Kidney (tissue), 14 donors: ENCODE data around the gene PTCD1. TPM values are rescaled to one million over a fixed set of nuclear protein-coding genes. Genes with fewer than 3 reads are reported as not detected.
A peak's percentile ranks its signal among the peaks of the same experiment; 100 is the strongest.
"Not testable (repeated sequence)": the region's sequence is repeated elsewhere in the genome, so short reads cannot be mapped to it uniquely, and the experiment has no call there.

ENCODE experiments used
- DNase-seq, 5 donors: peaks; one replicate each; pipeline ENCODE4 v3.0.0-alpha.2; 2013 to 2020
- FAIRE-seq: peaks from 2 replicates; lab custom pipeline; 2012; peaks lifted over from hg19 to GRCh38; lab: Jason Lieb, UNC
- H3K27ac ChIP-seq, 2 donors: one replicate each; pipeline ENCODE4 v1.7.0; 2013; ENCODE audit warnings: low read depth in 2 of 2, low read length in 2 of 2, inconsistent platforms in 1 of 2
- H3K27me3 ChIP-seq: one replicate; pipeline ENCODE4 v1.7.1; 2013; ENCODE audit warnings: low read length, inconsistent platforms; ENCODE audit not compliant: control insufficient read depth, insufficient read depth
- H3K36me3 ChIP-seq, 3 donors: one replicate each; pipeline versions ENCODE4 v1.7.0 to v1.7.1; 2013; ENCODE audit warnings: low read length in 3 of 3, control low read depth in 1 of 3, inconsistent platforms in 1 of 3; ENCODE audit not compliant: insufficient read depth in 3 of 3, control insufficient read depth in 2 of 3
- H3K4me1 ChIP-seq, 3 donors: one replicate each; pipeline versions ENCODE4 v1.7.0 to v1.7.1; 2013; ENCODE audit warnings: low read length in 3 of 3, inconsistent platforms in 1 of 3, low read depth in 1 of 3; ENCODE audit not compliant: control insufficient read depth in 2 of 3, insufficient read depth in 2 of 3
- H3K4me3 ChIP-seq, 3 donors: one replicate each; pipeline versions ENCODE4 v1.7.0 to v1.8.1; 2013; ENCODE audit warnings: low read length in 3 of 3, control low read depth in 1 of 3, inconsistent platforms in 1 of 3
- H3K9ac ChIP-seq, 3 donors: one replicate each; pipeline versions ENCODE4 v1.7.0 to v1.7.1; 2013; ENCODE audit warnings: low read length in 3 of 3, control low read depth in 1 of 3, inconsistent platforms in 1 of 3
- H3K9me3 ChIP-seq, 3 donors: one replicate each; pipeline versions ENCODE4 v1.7.0 to v1.7.1; 2013; ENCODE audit warnings: low read length in 3 of 3, control low read depth in 1 of 3, inconsistent platforms in 1 of 3; ENCODE audit not compliant: control insufficient read depth in 2 of 3, insufficient read depth in 1 of 3
- CTCF ChIP-seq: IDR thresholded peaks from 3 replicates; pipeline ENCODE4 v1.5.1; 2012; ENCODE audit warnings: mild to moderate bottlenecking, moderate library complexity, borderline replicate concordance; ENCODE audit not compliant: insufficient read depth; ENCODE audit errors: extremely low read depth
- intact Hi-C: fragments of 100-400 bp; cut with DNase I; formaldehyde crosslinking; loops from one replicate; pipeline ENCODE4 v1.11.1; 2022
- polyA plus RNA-seq: library from polyadenylated mRNA; stranded (reverse); fragments of 350-450 nt; fragmentation: Illumina TruSeq; extraction: RNeasy Lipid Tissue Mini Kit (QIAGEN cat#74804); gene quantifications from one replicate; pipeline ENCODE4 v1.2.3, GENCODE V29; 2014; ENCODE audit warnings: low read depth, low replicate concordance; ENCODE audit not compliant: insufficient read depth
- total RNA-seq: library from RNA; stranded (reverse); fragmentation: NEBNext Ultra II Directional; extraction: Animal tissue kit (Norgen Biotek cat#: 25700); gene quantifications from one replicate; pipeline ENCODE4 v1.2.1, GENCODE V29; 2021
- donor health status: control.
- donor health status: control.
- donor health status: control.
- donor health status: control.
- donor health status: control.
- donor health status: DM: yes; HTN: yes; CAD: no.
- donor health status: Normal renal cell carcinoma (clear cell type).

The PTCD1 gene
- total and polyA plus RNA-seq, 2 donors from 2014 or later, result 2.9 to 5.4 TPM

- intact Hi-C loops, result no loop called here
- DNase-seq, result peak in 1 of 5 donors; percentile 73
- H3K9ac ChIP-seq, result no peak overlapping the region
- no peaks in the 10 kb centered on the region for H3K27me3 ChIP-seq
- TF ChIP-seq CTCF, result no peak
- H3K36me3 ChIP-seq, result peaks cover 0 to 10% (median 0%) of the 10 kb centered on the region in 3 donors
- no peak for FAIRE-seq
- no peak overlapping the region for H3K27ac ChIP-seq
- H3K4me3 ChIP-seq, result no peak overlapping the region
- H3K4me1 ChIP-seq, result no peaks in the 10 kb centered on the region
- H3K9me3 ChIP-seq, result no peaks in the 10 kb centered on the region
Observed at GRCh38 chr7:99387912-99388311, 50.7 kb downstream of the PTCD1 start.

- FAIRE-seq, H3K9ac ChIP-seq, H3K9me3 ChIP-seq, H3K27ac ChIP-seq, H3K27me3 ChIP-seq, H3K4me3 ChIP-seq, intact Hi-C loops, H3K4me1 ChIP-seq: not testable (repeated sequence)
- peaks cover 0 to 10% (median 0%) of the 10 kb centered on the region in 3 donors for H3K36me3 ChIP-seq
- peak in 1 of 5 donors; percentile 29 for DNase-seq
Observed at GRCh38 chr7:99387239-99387635, 51.4 kb downstream of the PTCD1 start.

- H3K4me3 ChIP-seq, result no peak overlapping the region
- intact Hi-C loops, result no loop called here
- no peak for TF ChIP-seq CTCF
Observed at GRCh38 chr7:99386584-99387238, 51.9 kb downstream of the PTCD1 start.

GRCh38 chr7:99385564-99385963 lies 53.0 kb downstream of the PTCD1 start:
- H3K36me3 ChIP-seq, result peaks cover 0 to 9% (median 0%) of the 10 kb centered on the region in 3 donors
- FAIRE-seq, result no peak
- TF ChIP-seq CTCF, result no peak
- H3K27ac ChIP-seq, result no peak overlapping the region
- H3K4me1 ChIP-seq, result peaks cover 0 to 10% (median 0%) of the 10 kb centered on the region in 3 donors
- H3K9ac ChIP-seq, result no peak overlapping the region
- intact Hi-C loops, result no loop called here
- DNase-seq, result peak in 1 of 5 donors; percentile 70
- no peaks in the 10 kb centered on the region for H3K9me3 ChIP-seq
- H3K4me3 ChIP-seq, result no peak overlapping the region
- H3K27me3 ChIP-seq, result no peaks in the 10 kb centered on the region

More at GRCh38 chr7:99386584-99387238, 51.9 kb downstream of the PTCD1 start:
- DNase-seq, result peak in 1 of 5 donors; percentile 41
- H3K9ac ChIP-seq, result no peak overlapping the region
- no peak overlapping the region for H3K27ac ChIP-seq
- H3K36me3 ChIP-seq, result peaks cover 0 to 10% (median 0%) of the 10 kb centered on the region in 3 donors
- no peak for FAIRE-seq
- H3K4me1 ChIP-seq, result peaks cover 0 to 2% (median 0%) of the 10 kb centered on the region in 3 donors
- H3K27me3 ChIP-seq, result no peaks in the 10 kb centered on the region
- no peaks in the 10 kb centered on the region for H3K9me3 ChIP-seq
